Measurements from ENCODE around the gene INPP5B. TPM values are rescaled to one million over a fixed set of nuclear protein-coding genes. Genes with fewer than 3 reads are reported as not detected.

INPP5B gene
- total and polyA plus RNA-seq, 2 of the 13 experiments (the other 11 are each of a cell fraction or from before 2014, with no cell fraction given), result 9.0 to 9.8 TPM

DNA sequence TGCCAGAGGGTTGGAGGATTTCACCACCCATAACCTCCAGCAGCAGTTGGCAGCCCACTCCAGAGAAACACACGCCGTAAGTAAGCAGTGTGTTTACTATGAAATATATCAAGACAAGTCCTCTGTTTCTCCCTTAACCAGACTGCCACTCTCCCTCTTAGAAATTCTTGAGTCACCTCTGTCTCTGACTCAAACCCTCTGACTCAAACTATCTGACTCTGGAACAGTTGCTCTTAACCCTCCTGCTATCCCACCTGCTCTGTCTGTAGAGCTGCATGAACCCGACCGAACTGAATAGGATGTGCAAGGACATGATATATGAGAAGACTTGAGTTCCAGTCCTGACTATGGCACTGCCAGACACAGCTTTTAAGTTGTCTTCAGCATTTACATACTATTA, 14.1 kb downstream of the INPP5B start:
- Histone ChIP-seq H3K27ac (ENCODE audit: extremely low read length, insufficient read depth, low read length) (no peak overlapping the region), H3K36me3 (replicated peaks in 1 of 2; ENCODE audit: control insufficient read depth in 1 of 2, insufficient read depth in 2 of 2, low read length in 2 of 2) (no peaks in the 10 kb centered on the region), H3K4me2 (ENCODE audit: low read depth, low read length) (no peak overlapping the region), H3K9me3 (ENCODE audit: low read length) (no peaks in the 10 kb centered on the region), H4K20me1 (ENCODE audit: insufficient read depth, low read length) (no peaks in the 10 kb centered on the region; the same call in 1 of the 2 replicates), H3K27me3 (ENCODE audit: control insufficient read depth in 1 of 2, insufficient read depth in 2 of 2, low read length in 2 of 2) (no peaks in the 10 kb centered on the region), H3K9ac (ENCODE audit: insufficient read depth, low read depth, low read length) (no peak overlapping the region), H3K4me1 (ENCODE audit: insufficient read depth, low read length) (peaks cover 23% of the 10 kb centered on the region), H3K4me3 (replicated peaks in 1 of 3; ENCODE audit: insufficient read depth in 1 of 3, low read depth in 2 of 3, low read length in 3 of 3) (no peak overlapping the region), H2AFZ (ENCODE audit: low read length) (no peak overlapping the region), H3K79me2 (ENCODE audit: insufficient read depth, low read length) (peaks cover 7% of the 10 kb centered on the region)
- DNase-seq (ENCODE audit: low spot score) (no peak), ATAC-seq (no peak), FAIRE-seq (no peak)
- TF ChIP-seq CCDC6 (CRISPR knock-in tag; IDR thresholded peaks at IDR 0.05) (no peak), TAF15 (IDR thresholded peaks at IDR 0.05; ENCODE audit: low read depth, low read length, poor library complexity, severe bottlenecking) (no peak), IRX3 (CRISPR knock-in tag; IDR thresholded peaks at IDR 0.05; ENCODE audit: borderline replicate concordance, low read depth) (no peak)
- TF ChIP-seq, protein P1, sequence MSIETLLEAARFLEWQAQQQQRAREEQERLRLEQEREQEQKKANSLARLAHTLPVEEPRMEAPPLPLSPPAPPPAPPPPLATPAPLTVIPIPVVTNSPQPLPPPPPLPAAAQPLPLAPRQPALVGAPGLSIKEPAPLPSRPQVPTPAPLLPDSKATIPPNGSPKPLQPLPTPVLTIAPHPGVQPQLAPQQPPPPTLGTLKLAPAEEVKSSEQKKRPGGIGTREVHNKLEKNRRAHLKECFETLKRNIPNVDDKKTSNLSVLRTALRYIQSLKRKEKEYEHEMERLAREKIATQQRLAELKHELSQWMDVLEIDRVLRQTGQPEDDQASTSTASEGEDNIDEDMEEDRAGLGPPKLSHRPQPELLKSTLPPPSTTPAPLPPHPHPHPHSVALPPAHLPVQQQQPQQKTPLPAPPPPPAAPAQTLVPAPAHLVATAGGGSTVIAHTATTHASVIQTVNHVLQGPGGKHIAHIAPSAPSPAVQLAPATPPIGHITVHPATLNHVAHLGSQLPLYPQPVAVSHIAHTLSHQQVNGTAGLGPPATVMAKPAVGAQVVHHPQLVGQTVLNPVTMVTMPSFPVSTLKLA (IDR thresholded peaks at IDR 0.05), result no peak
- 82% methylated on average over 4 of the region's 4 CpGs for WGBS (ENCODE audit: low lambda C conversion rate)
- BruUV-seq (replicated peaks), result no TSS peak
- CTCF ChIA-PET (ENCODE audit: low intra/inter-chr PET ratio, low total read pairs), result no interaction called here
- intact Hi-C loops (cut with micrococcal nuclease; ENCODE audit: unreplicated experiment), result no loop called here
- in situ Hi-C loops (cut with HindIII; ENCODE audit: extremely low pct_ligation_motif_present, low pct_unique_long_range_greater_than_20kb), result no loop called here
- POLR2A ChIA-PET, result interaction anchor here (2.3 kb wide), 1 partner anchor 8 kb away, joined by 20 read pairs; no protein-coding TSS in a partner anchor

DNA sequence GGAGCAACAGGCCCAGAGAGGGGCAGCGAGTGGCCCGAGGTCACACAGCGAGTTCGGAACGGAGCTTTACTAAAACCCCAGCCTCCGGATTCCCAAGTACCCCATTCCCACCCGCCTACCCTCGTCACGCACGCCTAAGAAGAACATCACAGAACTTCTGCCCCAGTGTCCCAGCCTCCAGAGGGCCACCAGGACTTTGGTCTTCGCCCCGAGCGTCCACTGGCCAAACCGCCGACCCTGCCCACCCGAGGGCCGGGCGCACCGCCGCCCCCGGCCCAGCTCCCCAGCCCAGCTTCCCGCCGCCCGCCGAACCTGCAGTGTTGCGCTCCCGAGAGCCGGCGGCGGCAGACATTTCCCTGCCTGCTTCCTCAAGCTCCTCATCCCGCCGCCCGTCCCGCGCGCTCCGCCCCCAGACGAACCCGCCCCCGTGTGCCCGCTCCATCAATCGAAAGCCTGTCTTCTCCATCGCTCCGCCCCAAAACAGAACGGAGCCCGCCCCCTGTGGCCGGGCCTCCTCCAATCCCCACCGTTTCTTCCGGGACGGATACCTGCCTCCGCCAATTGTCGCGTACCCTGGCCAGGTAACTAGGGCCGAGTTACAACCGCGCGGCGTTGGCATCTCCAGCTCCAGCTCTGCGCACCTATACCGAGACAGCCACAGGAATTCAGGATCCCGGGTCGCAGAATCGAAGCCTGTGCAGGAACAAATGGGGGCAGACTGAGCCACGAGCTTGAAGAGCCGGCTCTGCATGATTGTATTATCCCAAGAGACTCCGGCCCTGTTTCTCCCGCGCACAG, 15.3 kb downstream of the INPP5B start:
- Histone ChIP-seq H3K27me3 (ENCODE audit: control insufficient read depth in 1 of 2, insufficient read depth in 2 of 2, low read length in 2 of 2) (no peaks in the 10 kb centered on the region), H3K9me3 (ENCODE audit: low read length) (no peaks in the 10 kb centered on the region), H3K4me1 (ENCODE audit: insufficient read depth, low read length) (peaks cover 23% of the 10 kb centered on the region), H3K79me2 (ENCODE audit: insufficient read depth, low read length) (peaks cover 7% of the 10 kb centered on the region), H3K9ac (ENCODE audit: insufficient read depth, low read depth, low read length) (peak overlapping the region; percentile 70), H3K4me2 (ENCODE audit: low read depth, low read length) (peak overlapping the region; percentile 97), H3K27ac (ENCODE audit: extremely low read length, insufficient read depth, low read length) (peak overlapping the region; percentile 45), H2AFZ (ENCODE audit: low read length) (no peak overlapping the region), H3K4me3 (replicated peaks in 1 of 3; ENCODE audit: insufficient read depth in 1 of 3, low read depth in 2 of 3, low read length in 3 of 3) (peak overlapping the region; percentile 84 to 90 (median 88)), H3K36me3 (replicated peaks in 1 of 2; ENCODE audit: control insufficient read depth in 1 of 2, insufficient read depth in 2 of 2, low read length in 2 of 2) (no peaks in the 10 kb centered on the region), H4K20me1 (ENCODE audit: insufficient read depth, low read length) (no peaks in the 10 kb centered on the region; the same call in 1 of the 2 replicates)
- ChIA-PET CTCF (ENCODE audit: low intra/inter-chr PET ratio, low total read pairs) (no interaction called here), POLR2A (interaction anchor here (0.6 to 2.3 kb wide), 10 partner anchors 9 to 123 kb away, joined by 3 to 20 read pairs (median 4); partner anchors contain the start of genes INPP5B, MTF1 and YRDC)
- BruUV-seq (replicated peaks), result no TSS peak
- peak; percentile 56 for FAIRE-seq
- DNase-seq (ENCODE audit: low spot score), result peak; percentile 95
- in situ Hi-C loops (cut with HindIII; ENCODE audit: extremely low pct_ligation_motif_present, low pct_unique_long_range_greater_than_20kb), result no loop called here
- intact Hi-C loops (cut with micrococcal nuclease; ENCODE audit: unreplicated experiment), result loop anchor here (2.0 kb wide), 1 partner anchor 15 kb away; the partner anchor contains the start of gene INPP5B
- ATAC-seq, result peak; percentile 99
- WGBS (ENCODE audit: low lambda C conversion rate), result 2% methylated on average over 19 of the region's 68 CpGs
- TF ChIP-seq CREB1 (IDR thresholded peaks at IDR 0.05) (peak; percentile 50; the same call in 1 of the 2 replicates), CREB1 (CRISPR knock-in tag; IDR thresholded peaks at IDR 0.05) (peak; percentile 69; the same call in 1 of the 2 replicates), GATAD1 (CRISPR knock-in tag; IDR thresholded peaks at IDR 0.05) (no peak), CBX2 (IDR thresholded peaks at IDR 0.05; ENCODE audit: low read depth, low read length) (no peak), CBX2 (CRISPR knock-in tag; IDR thresholded peaks at IDR 0.05; ENCODE audit: low read depth) (no peak), NFE2L2 (IDR thresholded peaks at IDR 0.05; ENCODE audit: low read length) (no peak), ZNF737 (CRISPR knock-in tag; IDR thresholded peaks at IDR 0.05; ENCODE audit: borderline replicate concordance) (no peak), ZNF232 (CRISPR knock-in tag; IDR thresholded peaks at IDR 0.05; ENCODE audit: borderline replicate concordance) (no peak), NFE2 (CRISPR knock-in tag; IDR thresholded peaks at IDR 0.05) (no peak)
- TF ChIP-seq, protein P2, sequence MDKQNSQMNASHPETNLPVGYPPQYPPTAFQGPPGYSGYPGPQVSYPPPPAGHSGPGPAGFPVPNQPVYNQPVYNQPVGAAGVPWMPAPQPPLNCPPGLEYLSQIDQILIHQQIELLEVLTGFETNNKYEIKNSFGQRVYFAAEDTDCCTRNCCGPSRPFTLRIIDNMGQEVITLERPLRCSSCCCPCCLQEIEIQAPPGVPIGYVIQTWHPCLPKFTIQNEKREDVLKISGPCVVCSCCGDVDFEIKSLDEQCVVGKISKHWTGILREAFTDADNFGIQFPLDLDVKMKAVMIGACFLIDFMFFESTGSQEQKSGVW (CRISPR knock-in tag; IDR thresholded peaks at IDR 0.05; ENCODE audit: borderline replicate concordance), result no peak
